ENCODE results near the gene SAP30L.
A peak's percentile ranks its signal among the peaks of the same experiment; 100 is the strongest.

The SAP30L gene

GRCh38 chr5:154444556-154445421 lies 1.0 kb upstream of the SAP30L start:
- Histone ChIP-seq H3K9me3 (ENCODE audit: control insufficient read depth, insufficient read depth, low read depth, low read length) (no peaks in the 10 kb centered on the region), H3K36me3 (ENCODE audit: control insufficient read depth, insufficient read depth, low read length) (peaks cover 21% of the 10 kb centered on the region), H3K27ac (ENCODE audit: low read depth, low read length) (no peak overlapping the region), H3K27me3 (ENCODE audit: control insufficient read depth, insufficient read depth, low read length) (no peaks in the 10 kb centered on the region), H3K4me1 (ENCODE audit: control insufficient read depth, insufficient read depth, low read length) (peaks cover 11% of the 10 kb centered on the region), H3K9ac (ENCODE audit: low read length) (peak overlapping the region; percentile 63), H3K4me3 (ENCODE audit: low read depth, low read length) (peak overlapping the region; percentile 93)

GRCh38 chr5:154446195-154447088 lies 645 bp downstream of the SAP30L start:
- no peaks in the 10 kb centered on the region for H3K9me3 ChIP-seq (ENCODE audit: control insufficient read depth, insufficient read depth, low read depth, low read length)
- H3K9ac ChIP-seq (ENCODE audit: low read length): peak overlapping the region; percentile 55
- peak overlapping the region; percentile 93 for H3K4me3 ChIP-seq (ENCODE audit: low read depth, low read length)
- peaks cover 21% of the 10 kb centered on the region for H3K36me3 ChIP-seq (ENCODE audit: control insufficient read depth, insufficient read depth, low read length)
- H3K27me3 ChIP-seq (ENCODE audit: control insufficient read depth, insufficient read depth, low read length): no peaks in the 10 kb centered on the region
- H3K27ac ChIP-seq (ENCODE audit: low read depth, low read length): peak overlapping the region; percentile 56; the same call in 1 of the 2 replicates
- peaks cover 11% of the 10 kb centered on the region for H3K4me1 ChIP-seq (ENCODE audit: control insufficient read depth, insufficient read depth, low read length)

- peak overlapping the region; percentile 93 for H3K4me3 ChIP-seq (ENCODE audit: low read depth, low read length)
- H3K36me3 ChIP-seq (ENCODE audit: control insufficient read depth, insufficient read depth, low read length): peaks cover 20% of the 10 kb centered on the region
- H3K9ac ChIP-seq (ENCODE audit: low read length): peak overlapping the region; percentile 55
- H3K4me1 ChIP-seq (ENCODE audit: control insufficient read depth, insufficient read depth, low read length): peaks cover 11% of the 10 kb centered on the region
- no peaks in the 10 kb centered on the region for H3K27me3 ChIP-seq (ENCODE audit: control insufficient read depth, insufficient read depth, low read length)
- no peak overlapping the region for H3K27ac ChIP-seq (ENCODE audit: low read depth, low read length)
- H3K9me3 ChIP-seq (ENCODE audit: control insufficient read depth, insufficient read depth, low read depth, low read length): no peaks in the 10 kb centered on the region
These were observed 1.4 kb downstream of the SAP30L start for GRCh38 chr5:154447089-154447725.

DNA sequence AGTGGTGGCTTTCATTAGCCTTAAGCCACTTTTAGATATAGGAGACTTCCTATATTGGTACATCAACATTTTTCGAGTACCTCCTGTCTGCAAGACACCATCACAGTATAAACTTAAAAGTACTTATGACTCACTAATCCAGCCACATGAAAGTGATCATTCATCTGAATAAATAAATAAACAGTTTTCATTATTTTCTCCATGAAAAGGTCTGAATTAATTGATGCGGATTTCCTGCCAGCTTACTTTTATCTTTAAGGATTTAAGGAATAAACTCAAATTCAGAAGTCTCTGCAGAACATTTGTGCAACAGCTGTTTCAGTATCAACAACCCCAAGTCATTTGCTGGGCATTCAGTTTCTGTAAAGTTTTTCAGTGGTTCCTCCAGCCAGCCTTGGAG lies 4.0 kb downstream of the SAP30L start:
- peaks cover 38% of the 10 kb centered on the region for H3K36me3 ChIP-seq (ENCODE audit: control insufficient read depth, insufficient read depth, low read length)
- no peak overlapping the region for H3K9ac ChIP-seq (ENCODE audit: low read length)
- H3K27me3 ChIP-seq (ENCODE audit: control insufficient read depth, insufficient read depth, low read length): no peaks in the 10 kb centered on the region
- H3K4me1 ChIP-seq (ENCODE audit: control insufficient read depth, insufficient read depth, low read length): peaks cover 7% of the 10 kb centered on the region
- no peaks in the 10 kb centered on the region for H3K9me3 ChIP-seq (ENCODE audit: control insufficient read depth, insufficient read depth, low read depth, low read length)
- H3K27ac ChIP-seq (ENCODE audit: low read depth, low read length): no peak overlapping the region
- H3K4me3 ChIP-seq (ENCODE audit: low read depth, low read length): no peak overlapping the region

DNA sequence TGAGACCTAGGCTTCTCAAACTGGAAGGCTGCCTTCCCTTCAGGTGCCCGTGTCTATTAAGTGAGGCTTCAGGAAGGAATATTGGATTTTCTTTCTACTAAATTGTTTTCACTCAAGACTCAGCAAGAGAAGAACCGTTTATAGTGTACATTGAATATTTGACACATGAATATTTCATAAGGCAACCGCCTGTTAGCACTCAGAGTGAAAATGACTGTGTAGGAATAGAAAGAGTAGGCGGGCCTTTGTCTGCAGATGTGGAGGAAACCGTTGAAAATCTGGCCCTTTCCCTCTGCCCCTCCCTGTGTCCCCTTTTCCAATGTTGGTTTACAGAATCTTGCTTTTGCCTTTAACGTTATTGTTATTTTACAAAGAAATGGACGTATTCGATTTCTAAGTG lies 6.2 kb downstream of the SAP30L start:
- Histone ChIP-seq H3K27ac (ENCODE audit: low read depth, low read length) (no peak overlapping the region), H3K36me3 (ENCODE audit: control insufficient read depth, insufficient read depth, low read length) (peaks cover 60% of the 10 kb centered on the region), H3K27me3 (ENCODE audit: control insufficient read depth, insufficient read depth, low read length) (no peaks in the 10 kb centered on the region), H3K9me3 (ENCODE audit: control insufficient read depth, insufficient read depth, low read depth, low read length) (no peaks in the 10 kb centered on the region), H3K4me3 (ENCODE audit: low read depth, low read length) (no peak overlapping the region), H3K4me1 (ENCODE audit: control insufficient read depth, insufficient read depth, low read length) (peaks cover 7% of the 10 kb centered on the region), H3K9ac (ENCODE audit: low read length) (no peak overlapping the region)

GRCh38 chr5:154455585-154455984 lies 9.8 kb downstream of the SAP30L start:
- no peaks in the 10 kb centered on the region for H3K27me3 ChIP-seq (ENCODE audit: control insufficient read depth, insufficient read depth, low read length)
- H3K27ac ChIP-seq (ENCODE audit: low read depth, low read length): no peak overlapping the region
- H3K4me3 ChIP-seq (ENCODE audit: low read depth, low read length): no peak overlapping the region
- H3K9me3 ChIP-seq (ENCODE audit: control insufficient read depth, insufficient read depth, low read depth, low read length): no peaks in the 10 kb centered on the region
- H3K9ac ChIP-seq (ENCODE audit: low read length): no peak overlapping the region
- no peaks in the 10 kb centered on the region for H3K4me1 ChIP-seq (ENCODE audit: control insufficient read depth, insufficient read depth, low read length)
- H3K36me3 ChIP-seq (ENCODE audit: control insufficient read depth, insufficient read depth, low read length): peaks cover 59% of the 10 kb centered on the region

GRCh38 chr5:154456540-154456939 lies 10.7 kb downstream of the SAP30L start:
- H3K4me3 ChIP-seq (ENCODE audit: low read depth, low read length): no peak overlapping the region
- no peaks in the 10 kb centered on the region for H3K4me1 ChIP-seq (ENCODE audit: control insufficient read depth, insufficient read depth, low read length)
- H3K36me3 ChIP-seq (ENCODE audit: control insufficient read depth, insufficient read depth, low read length): peaks cover 49% of the 10 kb centered on the region
- H3K9ac ChIP-seq (ENCODE audit: low read length): no peak overlapping the region
- H3K27ac ChIP-seq (ENCODE audit: low read depth, low read length): no peak overlapping the region
- H3K9me3 ChIP-seq (ENCODE audit: control insufficient read depth, insufficient read depth, low read depth, low read length): no peaks in the 10 kb centered on the region
- H3K27me3 ChIP-seq (ENCODE audit: control insufficient read depth, insufficient read depth, low read length): no peaks in the 10 kb centered on the region

DNA sequence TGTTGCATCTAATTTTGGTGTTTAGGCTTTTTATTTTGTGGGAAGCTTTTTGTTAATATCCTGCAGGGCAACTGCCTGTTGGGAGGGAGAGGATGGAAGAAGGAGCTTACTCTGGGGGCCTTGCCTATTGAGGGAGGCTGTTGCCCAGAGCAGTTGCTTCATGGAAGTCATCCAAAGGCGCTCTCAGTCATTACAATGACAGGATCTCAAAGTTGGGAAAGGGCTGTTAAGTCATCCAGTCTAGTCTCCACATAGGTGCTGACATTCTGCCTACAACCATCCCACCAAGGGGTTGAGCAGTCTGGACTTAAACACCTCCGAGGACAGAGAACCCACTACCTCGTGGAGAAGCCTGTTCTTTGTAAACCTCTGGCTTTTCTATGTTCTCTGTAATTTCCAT lies 13.2 kb downstream of the SAP30L start:
- H3K27ac ChIP-seq (ENCODE audit: low read depth, low read length): no peak overlapping the region
- peaks cover 26% of the 10 kb centered on the region for H3K36me3 ChIP-seq (ENCODE audit: control insufficient read depth, insufficient read depth, low read length)
- H3K4me1 ChIP-seq (ENCODE audit: control insufficient read depth, insufficient read depth, low read length): no peaks in the 10 kb centered on the region
- H3K4me3 ChIP-seq (ENCODE audit: low read depth, low read length): no peak overlapping the region
- no peaks in the 10 kb centered on the region for H3K9me3 ChIP-seq (ENCODE audit: control insufficient read depth, insufficient read depth, low read depth, low read length)
- no peaks in the 10 kb centered on the region for H3K27me3 ChIP-seq (ENCODE audit: control insufficient read depth, insufficient read depth, low read length)
- H3K9ac ChIP-seq (ENCODE audit: low read length): no peak overlapping the region

DNA sequence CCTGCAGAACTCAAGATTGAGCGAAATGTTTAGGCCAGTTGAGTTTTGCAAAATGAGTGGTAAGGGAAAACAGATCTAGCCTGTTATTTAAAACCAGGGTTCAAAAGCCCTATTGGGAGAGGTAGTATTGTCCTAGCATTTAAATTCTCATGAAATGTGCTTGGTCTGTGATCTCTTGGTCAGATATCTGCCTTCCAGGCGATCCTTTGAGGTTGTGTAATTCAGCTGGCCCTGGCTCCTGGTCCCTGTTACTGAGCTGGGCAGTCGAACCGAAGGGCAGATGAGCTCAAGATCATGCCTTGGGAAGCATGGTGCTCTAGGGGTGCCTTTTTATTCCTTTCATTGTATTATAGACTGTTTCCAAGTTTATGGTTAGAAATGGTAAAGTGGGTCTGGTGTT lies 14.4 kb downstream of the SAP30L start:
- Histone ChIP-seq H3K27me3 (ENCODE audit: control insufficient read depth, insufficient read depth, low read length) (no peaks in the 10 kb centered on the region), H3K4me3 (ENCODE audit: low read depth, low read length) (no peak overlapping the region), H3K9ac (ENCODE audit: low read length) (no peak overlapping the region), H3K36me3 (ENCODE audit: control insufficient read depth, insufficient read depth, low read length) (peaks cover 18% of the 10 kb centered on the region), H3K4me1 (ENCODE audit: control insufficient read depth, insufficient read depth, low read length) (no peaks in the 10 kb centered on the region), H3K9me3 (ENCODE audit: control insufficient read depth, insufficient read depth, low read depth, low read length) (no peaks in the 10 kb centered on the region), H3K27ac (ENCODE audit: low read depth, low read length) (no peak overlapping the region)

DNA sequence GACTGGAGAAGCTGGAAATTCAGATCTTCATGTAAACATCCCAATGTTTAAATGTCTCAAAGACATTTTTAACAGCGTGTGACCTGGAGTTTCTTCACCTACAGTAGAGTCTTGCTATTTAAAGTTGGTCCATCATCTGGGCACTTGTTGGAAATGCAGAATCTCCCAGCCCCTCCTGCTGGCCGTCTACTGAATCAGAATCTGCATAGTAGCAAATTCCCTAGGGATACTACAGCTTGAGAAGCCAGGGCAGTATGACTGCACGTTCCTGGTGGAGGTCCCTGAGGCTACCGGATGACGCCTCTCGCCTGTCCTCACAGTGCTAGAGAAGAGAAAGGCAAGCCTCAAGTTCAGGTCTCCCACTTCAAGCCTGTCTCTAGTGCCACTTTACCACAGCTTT lies 15.7 kb downstream of the SAP30L start:
- peaks cover 7% of the 10 kb centered on the region for H3K27me3 ChIP-seq (ENCODE audit: control insufficient read depth, insufficient read depth, low read length)
- H3K27ac ChIP-seq (ENCODE audit: low read depth, low read length): no peak overlapping the region
- peaks cover 4% of the 10 kb centered on the region for H3K36me3 ChIP-seq (ENCODE audit: control insufficient read depth, insufficient read depth, low read length)
- no peaks in the 10 kb centered on the region for H3K9me3 ChIP-seq (ENCODE audit: control insufficient read depth, insufficient read depth, low read depth, low read length)
- H3K4me3 ChIP-seq (ENCODE audit: low read depth, low read length): no peak overlapping the region
- peaks cover 3% of the 10 kb centered on the region; the same call in 1 of the 2 replicates for H3K4me1 ChIP-seq (ENCODE audit: control insufficient read depth, insufficient read depth, low read length)
- no peak overlapping the region for H3K9ac ChIP-seq (ENCODE audit: low read length)
